Activated naive CD4-positive, alpha-beta T cell treated with anti-CD3 and anti-CD28 coated beads, Interleukin-2, amount 50 U/mL, for 72 hours (primary cell): ENCODE measurements around the gene PRR13. TPM values are rescaled to one million over a fixed set of nuclear protein-coding genes. Genes with fewer than 3 reads are reported as not detected.

Source experiments
- total RNA-seq, 2 donors: library from RNA; stranded (reverse); gene quantifications; one replicate each; pipeline ENCODE4 v1.2.3, GENCODE V29; 2022

The PRR13 gene
- total RNA-seq, 2 donors from 2014 or later, result 170 to 226 TPM

Other genes with a start within 250 kb of the PRR13 start
- 10 to 100 TPM; 71.4 to 76.3 TPM for gene ITGB7, start 234.5 kb upstream of the PRR13 start, total RNA-seq
- gene RARG, start 209.5 kb upstream of the PRR13 start, total RNA-seq, result 10 to 100 TPM; 15.5 to 23.5 TPM
- gene ESPL1, start 173.4 kb upstream of the PRR13 start, total RNA-seq, result 10 to 100 TPM; 32.8 to 76.3 TPM
- 100 to 1,000 TPM; 334 to 355 TPM for gene PFDN5, start 146.2 kb upstream of the PRR13 start, total RNA-seq
- gene MYG1, start 142.0 kb upstream of the PRR13 start, total RNA-seq, result 10 to 100 TPM; 63.8 to 91.5 TPM
- 10 to 100 TPM; 52.3 to 83.5 TPM for gene AAAS, start 120.1 kb upstream of the PRR13 start, total RNA-seq
- gene SP7, start 105.4 kb upstream of the PRR13 start, total RNA-seq, result not detected
- gene SP1, start 61.6 kb upstream of the PRR13 start, total RNA-seq, result 100 to 1,000 TPM in 1 of 2 donors, 10 to 100 TPM in 1; 86.0 to 156 TPM
- under 1 TPM in 1 of 2 donors, not detected in 1; 0.25 TPM for gene AMHR2, start 17.9 kb upstream of the PRR13 start, total RNA-seq
- gene PCBP2, start 10.4 kb downstream of the PRR13 start, total RNA-seq, result 1,000 to 10,000 TPM in 1 of 2 donors, 100 to 1,000 TPM in 1; 786 to 1,016 TPM
- gene MAP3K12, start 57.7 kb downstream of the PRR13 start, total RNA-seq, result 10 to 100 TPM in 1 of 2 donors, 1 to 10 TPM in 1; 9.5 to 21.7 TPM
- gene TARBP2, start 59.5 kb downstream of the PRR13 start, total RNA-seq, result 10 to 100 TPM; 29.9 to 30.4 TPM
- gene NPFF, start 65.8 kb downstream of the PRR13 start, total RNA-seq, result not detected
- 10 to 100 TPM; 25.0 to 30.1 TPM for gene ATF7, start 184.6 kb downstream of the PRR13 start, total RNA-seq
- gene ATP5MC2, start 234.3 kb downstream of the PRR13 start, total RNA-seq, result 100 to 1,000 TPM; 319 to 327 TPM